GDM1 (cell line): ENCODE measurements around the gene CDHR2.
A peak's percentile ranks its signal among the peaks of the same experiment; 100 is the strongest.
"Not testable (repeated sequence)": the region's sequence is repeated elsewhere in the genome, so short reads cannot be mapped to it uniquely, and the experiment has no call there.

Source experiments
- DNase-seq: peaks from one replicate; lab custom pipeline; 2025; lab: John Stamatoyannopoulos, UW

CDHR2 gene

DNA sequence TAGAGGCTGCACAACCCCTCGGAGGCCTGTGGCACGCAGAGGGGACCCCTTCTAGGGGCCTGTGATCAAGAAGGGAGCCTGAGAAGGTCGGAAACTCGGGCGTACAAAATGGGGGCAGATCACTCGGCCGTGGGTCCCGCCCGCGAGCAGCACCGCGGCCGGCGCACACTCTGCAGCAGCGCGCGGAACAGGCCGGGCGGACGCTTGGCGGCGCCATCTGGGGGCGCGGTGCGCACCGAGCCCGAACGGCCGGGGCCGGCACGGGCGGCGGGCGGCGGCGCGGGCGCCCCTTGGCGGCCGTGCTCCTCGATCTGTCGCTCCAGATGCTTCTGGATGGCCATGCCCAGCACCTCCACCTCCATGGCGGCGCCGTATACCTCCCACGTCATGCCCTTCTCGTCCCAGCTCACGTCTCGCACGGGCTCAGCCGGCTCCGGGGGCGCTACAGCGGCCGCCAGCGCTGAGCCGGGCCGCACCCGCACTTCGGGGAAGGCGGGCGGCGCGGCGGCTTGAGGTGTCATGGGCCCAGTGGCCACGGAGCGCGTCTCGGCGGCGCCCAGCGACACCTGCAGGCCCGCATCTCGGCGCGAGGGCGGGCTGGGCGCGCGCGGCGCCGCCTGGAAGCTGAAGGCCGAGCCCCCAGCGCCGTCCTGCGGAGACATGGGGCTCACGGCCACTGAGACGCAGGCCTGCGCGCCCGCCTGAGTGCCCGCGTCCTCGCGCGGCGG, 47.7 kb downstream of the CDHR2 start:
- DNase-seq = peak; percentile 37

GRCh38 chr5:176597417-176598389, 48.6 kb downstream of the CDHR2 start:
- no peak for DNase-seq

DNA sequence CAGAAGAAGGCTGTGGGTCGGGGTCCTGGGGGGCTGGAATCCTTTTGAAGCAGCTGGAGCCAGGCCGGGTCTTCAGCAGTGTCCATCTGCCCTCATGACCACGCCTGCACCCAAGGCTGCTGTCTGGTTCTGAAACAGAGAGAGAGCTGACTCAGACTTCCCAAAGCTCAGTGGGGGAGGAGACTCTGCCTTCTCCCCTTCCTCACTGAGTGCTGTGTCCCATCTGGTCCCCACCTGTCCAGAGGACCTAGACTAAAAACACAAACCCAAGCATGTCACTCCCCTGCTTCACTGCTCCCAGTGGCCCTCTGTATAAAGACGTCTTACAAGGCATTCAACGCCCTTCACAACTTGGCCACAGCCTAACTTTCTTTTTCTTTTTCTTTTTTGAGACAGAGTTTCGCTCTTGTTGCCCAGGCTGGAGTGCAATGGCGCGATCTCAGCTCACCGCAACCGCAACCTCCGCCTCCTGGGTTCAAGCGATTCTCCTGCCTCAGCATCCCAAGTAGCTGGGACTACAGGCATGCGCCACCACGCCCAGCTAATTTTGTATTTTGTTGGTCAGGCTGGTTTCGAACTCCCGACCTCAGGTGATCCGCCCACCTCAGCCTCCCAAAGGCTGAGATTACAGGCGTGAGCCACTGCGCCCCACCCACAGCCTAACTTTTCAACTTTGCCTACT, 50.7 kb downstream of the CDHR2 start:
- not testable (repeated sequence) for DNase-seq

- no peak for DNase-seq
Observed at GRCh38 chr5:176601901-176602482, 52.9 kb downstream of the CDHR2 start.

DNA sequence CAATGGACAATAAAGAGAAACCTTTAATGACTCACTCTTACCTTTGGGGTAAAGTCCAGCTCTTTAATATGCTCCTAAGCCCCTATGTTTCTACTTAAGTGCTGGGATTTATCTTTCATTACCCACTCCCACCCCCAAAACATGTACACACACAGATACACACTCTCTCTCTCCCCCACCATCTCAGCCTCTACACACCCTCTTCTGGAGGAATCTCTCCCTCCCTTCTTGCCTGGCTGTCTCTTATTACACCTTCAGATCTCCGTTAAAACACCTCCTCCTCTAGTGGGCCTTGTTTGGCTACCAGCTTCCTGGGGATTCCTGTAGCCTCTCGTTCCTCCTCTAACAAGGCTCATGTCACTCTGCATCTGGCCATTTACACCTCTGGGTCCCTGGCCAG, 53.9 kb downstream of the CDHR2 start:
- DNase-seq = no peak

- no peak for DNase-seq
Observed at GRCh38 chr5:176606032-176606431, 56.9 kb downstream of the CDHR2 start.

DNA sequence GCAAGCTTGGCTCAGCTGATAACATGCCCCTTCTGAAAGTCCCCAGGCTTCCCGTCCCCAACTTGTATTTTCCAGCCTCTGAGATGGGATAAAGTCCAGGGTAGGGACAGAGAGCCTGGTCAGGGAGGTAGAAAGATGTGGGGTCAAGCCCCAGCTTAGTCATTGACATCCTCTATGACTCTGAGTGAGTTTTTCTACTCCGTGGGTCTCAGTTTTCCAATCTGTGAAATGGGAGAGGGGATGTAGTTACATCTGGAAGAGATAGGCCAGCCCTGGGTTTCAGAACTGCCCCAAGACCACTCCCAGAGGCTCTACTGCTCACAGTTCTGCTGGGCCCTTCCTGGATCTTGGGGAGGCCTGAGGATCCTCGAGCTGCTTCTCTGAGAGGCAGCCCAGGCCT, 57.7 kb downstream of the CDHR2 start:
- no peak for DNase-seq

- DNase-seq = no peak
Observed at GRCh38 chr5:176608142-176608705, 59.1 kb downstream of the CDHR2 start.

DNA sequence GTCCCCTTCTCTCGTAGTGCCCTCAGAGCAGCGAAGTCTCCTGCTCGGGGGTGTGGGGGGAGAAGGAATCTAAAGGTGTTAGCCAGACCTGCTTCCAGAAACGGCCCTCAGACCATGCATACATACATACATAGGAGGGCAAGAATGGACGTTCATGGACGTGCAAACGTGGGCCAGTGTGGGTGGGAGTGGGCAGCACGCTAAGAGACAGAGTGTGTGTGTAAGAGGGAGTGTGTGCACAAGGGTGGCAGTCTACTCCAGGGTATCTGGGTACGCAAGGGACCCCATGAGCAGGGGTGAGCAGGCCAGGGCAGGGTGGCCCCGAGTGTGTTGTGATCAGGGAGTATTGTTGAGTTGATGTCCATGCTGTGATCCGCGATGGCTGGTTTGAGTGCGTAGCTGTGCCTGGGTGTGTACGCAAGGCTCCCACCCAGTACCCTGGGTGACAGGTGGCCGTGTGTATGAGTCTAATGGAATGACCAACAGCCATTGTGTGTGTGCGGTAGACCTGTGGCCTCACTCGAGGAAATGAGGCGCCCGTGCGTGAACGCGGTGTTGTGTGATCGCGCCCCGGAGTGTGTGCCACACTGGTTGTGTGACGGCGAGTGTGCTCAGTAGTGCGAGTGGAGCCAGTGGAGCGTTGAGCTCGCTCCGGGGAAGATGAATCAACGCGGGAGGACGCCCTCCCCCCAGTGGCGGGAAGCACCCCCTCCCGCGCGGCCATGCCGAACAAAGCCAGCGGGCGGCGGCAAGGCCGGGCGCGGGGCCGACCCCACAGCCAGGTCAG, 60.0 kb downstream of the CDHR2 start:
- DNase-seq = no peak

DNA sequence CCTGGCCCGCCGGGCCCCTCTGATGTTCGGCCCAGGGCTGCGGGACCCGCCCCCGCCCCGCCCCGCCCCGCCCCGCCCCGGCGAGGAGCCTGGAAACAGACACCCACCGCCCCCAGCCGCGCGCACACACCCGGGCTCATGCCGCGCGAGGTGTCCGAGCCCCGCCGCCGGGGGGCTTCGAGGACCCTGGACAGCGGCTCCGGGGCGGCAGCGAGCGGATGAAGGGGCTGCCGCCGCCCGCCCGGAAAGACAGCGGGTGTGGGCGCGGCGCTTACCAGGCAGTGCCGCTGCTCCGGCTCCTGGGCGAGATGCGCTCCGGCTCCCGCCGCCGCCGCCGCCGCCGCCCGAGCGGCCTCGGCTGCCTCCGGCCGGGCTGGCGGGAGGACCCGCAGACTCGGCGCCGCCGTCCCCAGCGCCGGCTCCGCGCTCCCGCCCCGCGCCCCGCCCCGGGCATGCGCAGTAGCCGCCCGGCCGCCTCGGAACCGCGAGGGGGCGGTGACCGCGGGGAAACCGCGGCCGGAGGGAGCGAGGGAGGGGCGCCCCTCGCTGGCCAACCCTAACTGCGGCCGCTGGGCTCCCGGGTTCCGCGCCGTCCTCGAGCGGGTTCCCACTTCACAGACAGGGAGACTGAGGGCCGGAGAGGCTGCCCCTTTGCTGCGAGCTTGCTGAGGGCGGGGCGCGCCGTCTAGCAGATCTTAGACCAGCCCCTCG, 60.7 kb downstream of the CDHR2 start, which contains the start of gene GPRIN1:
GPRIN1 (minus strand) TSS at position 433 of the 711 bp plus-strand sequence. CDS start 10,322 bp downstream, outside the sequence.
- peak; percentile 27 for DNase-seq

GRCh38 chr5:176610435-176610773, 61.3 kb downstream of the CDHR2 start:
- DNase-seq = no peak

DNA sequence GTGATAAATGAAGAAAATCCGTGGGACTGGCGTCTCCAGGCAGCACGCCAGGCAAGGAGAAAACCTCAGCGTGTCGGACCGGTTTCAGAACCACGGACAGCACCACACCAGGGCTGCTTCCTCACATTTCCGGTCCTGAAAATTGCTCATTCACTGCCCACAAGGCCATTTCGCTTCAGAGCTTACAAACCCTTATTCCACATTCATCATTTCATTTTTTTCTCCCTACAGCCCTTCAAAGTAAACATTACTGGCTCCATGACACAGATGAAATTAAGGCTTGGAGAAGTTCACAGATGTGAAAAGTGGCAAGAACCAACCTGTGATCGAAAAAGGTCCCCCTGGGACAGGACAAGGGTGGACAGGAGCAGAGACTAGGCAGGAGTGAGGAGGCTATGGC, 62.3 kb downstream of the CDHR2 start:
- peak; percentile 26 for DNase-seq

DNA sequence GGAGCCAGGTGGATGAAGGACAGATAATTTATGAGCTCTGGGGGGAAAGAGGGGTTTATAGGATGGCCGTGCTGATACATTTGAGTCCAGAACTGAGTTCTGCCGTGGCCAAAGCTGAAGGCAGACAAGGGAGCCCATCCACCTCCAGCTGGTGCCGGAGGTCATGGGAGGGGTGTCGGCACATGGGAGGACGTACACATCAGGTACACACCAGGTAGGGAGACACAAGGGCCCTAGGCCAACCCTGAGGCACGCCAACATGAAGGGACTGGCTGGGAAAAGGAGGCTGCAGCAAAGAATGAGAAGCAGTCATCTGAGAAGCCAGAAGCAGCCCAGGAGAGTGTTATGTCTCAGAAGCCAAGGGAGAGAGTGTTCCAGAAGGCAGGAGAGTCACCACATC, 62.9 kb downstream of the CDHR2 start:
- no peak for DNase-seq

GRCh38 chr5:176612855-176613254, 63.7 kb downstream of the CDHR2 start:
- no peak for DNase-seq

- DNase-seq = no peak
Observed at GRCh38 chr5:176614805-176615478, 65.8 kb downstream of the CDHR2 start.

DNA sequence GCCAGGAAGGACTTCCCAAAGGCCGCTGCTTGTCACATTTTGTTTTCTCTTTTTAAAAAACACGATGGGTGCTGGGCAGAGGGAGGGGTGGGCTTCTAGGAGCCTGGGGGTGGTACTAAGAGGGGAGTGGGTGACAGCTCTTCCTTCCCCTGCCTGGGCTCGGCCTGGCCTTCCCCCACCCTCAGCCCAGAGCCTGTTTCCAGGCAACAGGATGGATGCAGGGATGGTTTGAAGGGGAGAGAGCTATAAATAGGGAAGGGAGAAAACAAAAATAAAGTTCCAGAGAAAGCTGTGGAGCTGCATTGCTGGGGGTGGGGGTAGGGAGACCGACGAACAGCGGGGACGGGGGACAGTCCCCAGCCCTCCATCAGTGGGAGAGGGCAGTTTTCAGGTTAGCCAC, 67.4 kb downstream of the CDHR2 start:
- DNase-seq = no peak

DNA sequence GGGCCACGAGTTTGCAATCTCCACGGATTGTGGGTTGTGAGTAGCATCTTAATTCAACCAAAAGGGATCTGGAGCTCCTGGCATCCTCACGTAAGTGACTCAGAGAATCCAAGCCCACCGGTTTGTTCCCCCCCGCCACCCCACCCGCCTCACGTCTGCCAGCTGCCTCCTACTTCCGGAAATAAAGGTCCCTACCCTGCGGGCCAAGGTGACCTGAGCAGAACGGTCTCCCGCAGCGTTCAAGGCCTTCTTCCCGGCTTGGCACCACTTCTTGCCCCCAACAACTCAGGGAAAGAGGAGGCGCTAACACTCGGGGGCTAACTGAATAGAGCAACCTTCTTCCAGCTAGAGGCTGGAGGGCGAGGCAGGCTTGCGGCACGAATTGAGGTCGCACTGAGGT, 69.6 kb downstream of the CDHR2 start:
- no peak for DNase-seq

DNA sequence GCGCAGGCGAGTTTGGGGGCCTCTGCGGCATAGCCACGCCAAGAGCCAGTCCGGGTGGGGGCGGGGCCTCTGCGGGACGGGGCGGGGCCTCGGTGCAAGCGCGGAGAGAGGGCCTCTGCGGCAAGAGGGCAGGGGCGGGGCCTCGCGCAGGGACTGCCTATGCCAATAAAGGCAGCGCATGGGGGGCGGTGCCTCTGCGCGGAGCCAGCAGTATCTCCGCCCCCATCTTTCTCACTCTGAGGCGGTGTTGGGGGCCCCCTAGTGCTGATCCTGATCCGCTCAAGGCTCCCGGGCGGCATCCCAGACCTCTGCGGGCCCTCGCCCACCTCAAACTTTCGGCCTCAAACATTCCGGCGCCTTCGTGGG, 70.0 kb downstream of the CDHR2 start:
- DNase-seq = peak; percentile 44

DNA sequence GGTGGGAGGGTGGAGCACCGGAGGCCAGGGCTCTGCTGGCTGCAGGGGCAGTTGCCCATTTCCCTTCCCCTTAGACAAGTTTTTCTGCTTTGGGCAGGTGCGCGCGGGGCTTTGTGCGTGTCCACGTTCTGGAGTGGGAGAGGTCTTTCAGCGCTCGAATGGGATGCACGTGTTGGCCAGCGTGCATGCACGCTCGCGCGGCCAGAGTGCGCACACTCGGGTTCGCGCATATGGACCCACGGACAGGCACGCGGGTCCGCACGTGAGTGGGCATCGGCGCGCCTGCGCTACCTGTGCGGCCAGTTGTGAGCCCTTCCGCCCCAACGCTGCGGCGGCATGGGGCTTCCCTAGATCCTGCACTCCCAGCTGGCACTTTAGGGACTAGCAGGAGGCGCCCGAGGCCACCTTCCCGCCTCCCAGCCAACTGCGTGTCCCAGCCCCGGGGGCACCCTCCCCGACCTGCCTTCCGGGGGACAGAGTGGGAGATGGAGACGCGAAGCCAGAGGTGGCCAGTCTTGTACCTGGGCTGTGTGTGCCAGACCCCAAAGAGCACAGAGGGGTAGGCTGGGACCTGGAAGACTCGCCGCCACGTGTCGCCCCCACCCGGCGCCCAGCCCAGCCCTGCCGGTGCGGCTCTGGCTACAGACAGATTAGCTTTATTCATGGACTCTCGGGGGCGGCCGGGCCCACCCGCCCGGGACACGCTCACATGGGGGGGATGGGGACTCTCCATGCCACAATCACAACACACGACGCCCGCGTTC, 70.6 kb downstream of the CDHR2 start:
- no peak for DNase-seq
